Panc1 (cell line): Measurements from ENCODE around the gene NDRG3.

Source experiments
- CTCF ChIP-seq: fragments of 450-650 bp; IDR thresholded peaks from 2 replicates; pipeline ENCODE4 v1.5.1; 2017; ENCODE audit warnings: mild to moderate bottlenecking
- POLR2AphosphoS5 ChIP-seq: IDR thresholded peaks from 2 replicates; pipeline ENCODE4 v1.6.1; 2012; ENCODE audit warnings: mild to moderate bottlenecking, low read depth, low read length, moderate library complexity
- REST ChIP-seq, 2 experiments: IDR thresholded peaks; 2 replicates each; pipeline ENCODE4 v1.6.1; 2011 to 2012; ENCODE audit warnings: low read depth in 2 of 2, control low read depth in 1 of 2, low read length in 1 of 2, mild to moderate bottlenecking in 1 of 2, moderate library complexity in 1 of 2; ENCODE audit not compliant: insufficient read depth in 1 of 2
- SIN3A ChIP-seq: IDR thresholded peaks from 2 replicates; pipeline ENCODE4 v1.6.1; 2012; ENCODE audit warnings: low read depth, mild to moderate bottlenecking, low read length, moderate library complexity, borderline replicate concordance; ENCODE audit not compliant: insufficient read depth
- TCF7L2 ChIP-seq: IDR thresholded peaks from 2 replicates; pipeline ENCODE4 v1.6.1; 2011; ENCODE audit warnings: mild to moderate bottlenecking, low read depth, low read length, inconsistent platforms

- TF ChIP-seq SIN3A (no peak), CTCF (no peak), TCF7L2 (no peak), REST (IDR thresholded peaks at IDR 0.05; ENCODE audit: insufficient read depth in 1 of 2, low read depth in 2 of 2, low read length in 1 of 2) (no peak), POLR2AphosphoS5 (no peak)
Measured at GRCh38 chr20:36676701-36677421, 69.0 kb downstream of the NDRG3 start.
